C1 segment of cervical spinal cord (tissue), 14 donors: ENCODE measurements around the gene COMP.
"Not testable (repeated sequence)": the region's sequence is repeated elsewhere in the genome, so short reads cannot be mapped to it uniquely, and the experiment has no call there.

Experiments
- DNase-seq, 14 donors: peaks; one replicate each; lab custom pipeline; 2025; lab: John Stamatoyannopoulos, UW

Gene COMP

GRCh38 chr19:18790566-18791314 is at the start of gene COMP:
Gene COMP (minus strand): TSS chr19:18791305. CDS start chr19:18791269, 36 bp downstream.
- DNase-seq, result no peak

- DNase-seq, result peak in 1 of 14 donors; percentile 50
These were observed 49.5 kb upstream of the COMP start for GRCh38 chr19:18840288-18841267.

- no peak for DNase-seq
These were observed 48.6 kb upstream of the COMP start for GRCh38 chr19:18839465-18840287.

- no peak for DNase-seq
These were observed 43.5 kb upstream of the COMP start for GRCh38 chr19:18834644-18834984.

GRCh38 chr19:18833849-18834643 is 42.9 kb upstream of the COMP start:
- no peak for DNase-seq

- no peak for DNase-seq
These were observed 42.0 kb upstream of the COMP start for GRCh38 chr19:18833141-18833476.

GRCh38 chr19:18832306-18833140 is 41.4 kb upstream of the COMP start:
- DNase-seq, result no peak

GRCh38 chr19:18831524-18832305 is 40.6 kb upstream of the COMP start, which contains the start of gene UPF1:
Gene UPF1 (plus strand): TSS chr19:18831959. CDS start chr19:18832210, 251 bp downstream.
- peak; percentile 20 to 95 (median 80) for DNase-seq

GRCh38 chr19:18830488-18830887 is 39.4 kb upstream of the COMP start:
- no peak for DNase-seq

GRCh38 chr19:18828786-18829185 is 37.7 kb upstream of the COMP start:
- no peak for DNase-seq

GRCh38 chr19:18817574-18817973 is 26.5 kb upstream of the COMP start:
- DNase-seq, result no peak

- not testable (repeated sequence) for DNase-seq
These were observed 25.5 kb upstream of the COMP start for GRCh38 chr19:18816645-18817044.

GRCh38 chr19:18815673-18816072 is 24.6 kb upstream of the COMP start:
- DNase-seq, result no peak

- DNase-seq, result no peak
These were observed 23.0 kb upstream of the COMP start for GRCh38 chr19:18814063-18814462.

GRCh38 chr19:18811638-18812037 is 20.5 kb upstream of the COMP start:
- DNase-seq, result not testable (repeated sequence)

- DNase-seq, result peak in 5 of 14 donors; percentile 7 to 76 (median 21)
These were observed 18.2 kb upstream of the COMP start for GRCh38 chr19:18809149-18809868.

- DNase-seq, result no peak
These were observed 16.8 kb upstream of the COMP start for GRCh38 chr19:18807861-18808331.

GRCh38 chr19:18804643-18805042 is 13.5 kb upstream of the COMP start:
- no peak for DNase-seq
